RWPE2 (cell line): ENCODE results near the gene NEIL3.

ENCODE experiments used
- ATAC-seq: fragments of 200-7000 bp; cut with Tn5 transposase; 3 replicates; pipeline ENCODE4 v1.9.1; 2021; ENCODE audit warnings: low read depth
- DNase-seq: peaks from one replicate; pipeline ENCODE4 v3.0.0-alpha.2; 2020; ENCODE audit warnings: low spot score
- H3K27ac ChIP-seq: fragments of 450-650 bp; 2 replicates; pipeline ENCODE4 v1.5.1; 2017; ENCODE audit warnings: mild to moderate bottlenecking; ENCODE audit not compliant: poor library complexity, severe bottlenecking
- H3K27me3 ChIP-seq: fragments of 250-450 bp; sonication (Bioruptor Pico); 2 replicates; pipeline ENCODE4 v1.5.1; 2021; ENCODE audit warnings: mild to moderate bottlenecking, moderate library complexity; ENCODE audit not compliant: insufficient read depth, poor library complexity, severe bottlenecking
- H3K36me3 ChIP-seq: fragments of 250-450 bp; sonication (Bioruptor Pico); 2 replicates; pipeline ENCODE4 v1.5.1; 2020; ENCODE audit warnings: low read depth, mild to moderate bottlenecking, moderate library complexity
- H3K4me1 ChIP-seq: fragments of 250-450 bp; sonication (Bioruptor Pico); 2 replicates; pipeline ENCODE4 v1.5.1; 2021; ENCODE audit warnings: mild to moderate bottlenecking, moderate library complexity; ENCODE audit not compliant: insufficient read depth, poor library complexity, severe bottlenecking
- H3K4me3 ChIP-seq: fragments of 250-450 bp; sonication (Bioruptor Pico); 2 replicates; pipeline ENCODE4 v1.5.1; 2021; ENCODE audit warnings: mild to moderate bottlenecking, moderate library complexity; ENCODE audit not compliant: severe bottlenecking
- H3K9me3 ChIP-seq: fragments of 250-450 bp; sonication (Bioruptor Pico); 2 replicates; pipeline ENCODE4 v1.5.1; 2021; ENCODE audit warnings: mild to moderate bottlenecking, moderate library complexity; ENCODE audit not compliant: severe bottlenecking
- TF ChIP-seq, protein P1 (sequence below): fragments of 450-650 bp; IDR thresholded peaks from one replicate; pipeline ENCODE4 v1.5.1; 2017; ENCODE audit warnings: mild to moderate bottlenecking, moderate library complexity; ENCODE audit not compliant: poor library complexity, severe bottlenecking

NEIL3 gene

DNA sequence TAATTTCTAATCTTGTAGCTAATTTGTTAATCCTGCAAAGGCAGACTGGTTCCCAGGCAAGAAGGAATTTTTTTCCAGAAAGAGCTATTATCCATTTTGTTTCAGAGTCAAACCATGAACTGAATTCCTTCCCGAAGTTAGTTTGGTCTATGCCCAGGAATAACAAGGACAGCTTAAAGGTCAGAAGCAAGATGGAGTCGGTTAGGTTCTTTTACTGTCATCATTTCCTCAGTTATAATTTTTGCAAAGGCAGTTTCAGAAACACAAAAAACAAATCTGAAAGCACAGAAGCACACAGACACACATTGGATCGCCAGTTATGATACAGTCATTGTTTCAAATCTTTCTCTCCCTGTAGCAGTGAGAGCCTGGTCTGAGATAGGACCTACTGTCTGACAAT lies 94.7 kb downstream of the NEIL3 start:
- H3K9me3 ChIP-seq = no peaks in the 10 kb centered on the region
- ATAC-seq = no peak
- H3K27ac ChIP-seq = no peak overlapping the region
- H3K4me3 ChIP-seq = no peak overlapping the region
- no peaks in the 10 kb centered on the region for H3K4me1 ChIP-seq
- H3K36me3 ChIP-seq = no peaks in the 10 kb centered on the region
- H3K27me3 ChIP-seq = no peaks in the 10 kb centered on the region
- no peak for DNase-seq
- TF ChIP-seq, protein P1, sequence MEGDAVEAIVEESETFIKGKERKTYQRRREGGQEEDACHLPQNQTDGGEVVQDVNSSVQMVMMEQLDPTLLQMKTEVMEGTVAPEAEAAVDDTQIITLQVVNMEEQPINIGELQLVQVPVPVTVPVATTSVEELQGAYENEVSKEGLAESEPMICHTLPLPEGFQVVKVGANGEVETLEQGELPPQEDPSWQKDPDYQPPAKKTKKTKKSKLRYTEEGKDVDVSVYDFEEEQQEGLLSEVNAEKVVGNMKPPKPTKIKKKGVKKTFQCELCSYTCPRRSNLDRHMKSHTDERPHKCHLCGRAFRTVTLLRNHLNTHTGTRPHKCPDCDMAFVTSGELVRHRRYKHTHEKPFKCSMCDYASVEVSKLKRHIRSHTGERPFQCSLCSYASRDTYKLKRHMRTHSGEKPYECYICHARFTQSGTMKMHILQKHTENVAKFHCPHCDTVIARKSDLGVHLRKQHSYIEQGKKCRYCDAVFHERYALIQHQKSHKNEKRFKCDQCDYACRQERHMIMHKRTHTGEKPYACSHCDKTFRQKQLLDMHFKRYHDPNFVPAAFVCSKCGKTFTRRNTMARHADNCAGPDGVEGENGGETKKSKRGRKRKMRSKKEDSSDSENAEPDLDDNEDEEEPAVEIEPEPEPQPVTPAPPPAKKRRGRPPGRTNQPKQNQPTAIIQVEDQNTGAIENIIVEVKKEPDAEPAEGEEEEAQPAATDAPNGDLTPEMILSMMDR = no peak

DNA sequence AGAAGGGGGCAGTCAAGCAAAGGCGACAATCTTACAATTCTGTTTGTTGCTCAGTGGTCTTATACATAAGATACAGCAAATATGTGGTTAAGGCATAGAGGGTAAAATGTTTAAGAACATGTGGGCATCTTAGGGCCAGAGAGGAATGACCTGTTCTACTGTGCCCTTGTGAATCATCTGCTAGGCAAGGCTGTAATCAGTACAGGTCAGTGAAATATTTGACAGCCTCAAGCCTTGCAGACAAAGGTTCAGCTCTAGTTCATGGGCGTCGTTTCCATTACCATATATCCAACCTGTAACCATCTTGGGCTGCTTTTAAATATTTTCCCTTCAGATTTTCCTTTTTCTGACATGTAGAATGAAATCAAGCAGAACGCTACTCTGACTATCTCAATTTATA lies 95.3 kb downstream of the NEIL3 start:
- ATAC-seq (no peak), DNase-seq (no peak)
- TF ChIP-seq, protein P1 = no peak
- Histone ChIP-seq H3K4me1 (no peaks in the 10 kb centered on the region), H3K27me3 (no peaks in the 10 kb centered on the region), H3K36me3 (no peaks in the 10 kb centered on the region), H3K27ac (no peak overlapping the region), H3K9me3 (no peaks in the 10 kb centered on the region), H3K4me3 (no peak overlapping the region)

DNA sequence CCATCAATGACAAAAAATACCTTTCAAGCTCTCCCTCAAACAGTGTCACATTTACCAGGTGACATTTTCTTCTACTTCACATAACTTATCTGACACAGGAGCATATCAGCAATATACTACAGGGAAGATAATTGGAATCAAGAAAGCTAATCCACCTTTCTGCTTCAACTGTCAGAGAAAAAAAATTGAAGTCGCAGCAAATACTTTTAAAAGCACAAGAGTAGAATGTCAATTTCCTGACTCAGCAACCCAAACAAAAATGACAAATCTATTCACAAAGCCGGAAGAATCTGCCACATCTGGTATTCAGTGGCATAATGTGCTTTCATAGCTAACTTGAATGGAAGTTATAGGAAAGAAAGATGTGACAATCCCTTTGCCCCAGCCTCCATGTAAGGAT lies 95.8 kb downstream of the NEIL3 start:
- DNase-seq = no peak
- no peak for ATAC-seq
- H3K4me1 ChIP-seq = no peaks in the 10 kb centered on the region
- no peaks in the 10 kb centered on the region for H3K27me3 ChIP-seq
- H3K36me3 ChIP-seq = no peaks in the 10 kb centered on the region
- no peaks in the 10 kb centered on the region for H3K9me3 ChIP-seq
- no peak overlapping the region for H3K4me3 ChIP-seq
- H3K27ac ChIP-seq = no peak overlapping the region
- TF ChIP-seq, protein P1 = no peak

DNA sequence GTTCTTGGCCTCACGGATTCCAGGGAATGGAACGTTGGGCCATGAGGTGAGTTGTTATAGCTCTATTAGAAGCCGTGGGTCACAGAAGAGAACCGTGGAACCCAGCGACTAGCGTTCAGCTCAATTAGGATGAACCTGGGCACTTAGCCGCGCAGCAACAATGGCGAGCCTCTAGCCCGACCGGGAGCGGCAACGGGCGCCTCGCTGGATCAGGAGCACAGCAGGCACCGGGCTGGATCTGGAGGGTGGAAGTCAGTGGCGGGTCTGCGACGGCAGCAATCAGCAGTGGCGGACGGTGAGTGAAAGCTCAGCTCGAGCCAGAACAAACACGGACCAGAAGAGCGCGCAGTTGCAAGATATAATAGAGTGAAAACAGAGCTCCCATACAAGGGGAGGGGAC lies 98.3 kb downstream of the NEIL3 start:
- Histone ChIP-seq H3K9me3 (no peaks in the 10 kb centered on the region), H3K27ac (no peak overlapping the region), H3K4me3 (no peak overlapping the region), H3K4me1 (no peaks in the 10 kb centered on the region), H3K27me3 (no peaks in the 10 kb centered on the region), H3K36me3 (no peaks in the 10 kb centered on the region)
- ATAC-seq = no peak
- TF ChIP-seq, protein P1 = no peak
- DNase-seq = no peak

DNA sequence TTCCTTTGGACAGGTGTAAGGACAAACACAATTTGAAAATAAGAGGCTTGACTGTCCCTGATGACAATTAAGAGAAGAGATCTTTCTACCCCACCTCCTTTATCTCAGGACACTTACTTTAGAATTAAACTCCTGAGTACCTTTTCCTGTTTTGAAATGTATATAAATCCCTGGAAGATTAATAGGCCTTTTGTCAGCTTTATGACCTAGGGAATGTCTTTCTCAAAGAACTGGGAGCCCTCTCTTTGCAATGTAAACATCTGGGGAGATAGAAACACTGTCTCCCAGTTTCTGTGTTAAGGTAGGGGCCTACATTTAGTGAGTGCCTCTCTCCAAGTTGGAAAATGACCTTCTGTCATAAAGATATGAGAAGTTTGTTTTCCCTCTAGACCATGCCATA lies 100.9 kb downstream of the NEIL3 start:
- no peak for DNase-seq
- H3K9me3 ChIP-seq = no peaks in the 10 kb centered on the region
- H3K27me3 ChIP-seq = no peaks in the 10 kb centered on the region
- no peaks in the 10 kb centered on the region for H3K36me3 ChIP-seq
- TF ChIP-seq, protein P1 = no peak
- no peak overlapping the region for H3K27ac ChIP-seq
- no peak for ATAC-seq
- no peak overlapping the region for H3K4me3 ChIP-seq
- H3K4me1 ChIP-seq = no peaks in the 10 kb centered on the region
